PC-3 (cell line): Measurements from ENCODE around the gene RANBP1.

ENCODE experiments used
- CTCF ChIP-seq: fragments of 300-600 bp; sonication (generic); conservative IDR thresholded peaks from 2 replicates; pipeline ENCODE4 v1.5.1; 2017; ENCODE audit warnings: antibody characterized with exemption, low read depth, mild to moderate bottlenecking, low read length
- EZH2 ChIP-seq: fragments of 300-600 bp; sonication (generic); IDR thresholded peaks from one replicate; pipeline ENCODE4 v1.6.1; 2017; ENCODE audit warnings: antibody characterized with exemption, mild to moderate bottlenecking, low read length; ENCODE audit not compliant: unreplicated experiment
- EZH2phosphoT487 ChIP-seq: fragments of 300-600 bp; sonication (generic); IDR thresholded peaks from 2 replicates; pipeline ENCODE4 v1.6.1; 2018; ENCODE audit warnings: mild to moderate bottlenecking, antibody characterized with exemption, low read length, borderline replicate concordance

- TF ChIP-seq CTCF (no peak), EZH2 (no peak), EZH2phosphoT487 (no peak)
Measured at GRCh38 chr22:20165913-20166312, 50.0 kb downstream of the RANBP1 start.
